ENCODE measurements around the gene TADA2B.
A peak's percentile ranks its signal among the peaks of the same experiment; 100 is the strongest.

The TADA2B gene

DNA sequence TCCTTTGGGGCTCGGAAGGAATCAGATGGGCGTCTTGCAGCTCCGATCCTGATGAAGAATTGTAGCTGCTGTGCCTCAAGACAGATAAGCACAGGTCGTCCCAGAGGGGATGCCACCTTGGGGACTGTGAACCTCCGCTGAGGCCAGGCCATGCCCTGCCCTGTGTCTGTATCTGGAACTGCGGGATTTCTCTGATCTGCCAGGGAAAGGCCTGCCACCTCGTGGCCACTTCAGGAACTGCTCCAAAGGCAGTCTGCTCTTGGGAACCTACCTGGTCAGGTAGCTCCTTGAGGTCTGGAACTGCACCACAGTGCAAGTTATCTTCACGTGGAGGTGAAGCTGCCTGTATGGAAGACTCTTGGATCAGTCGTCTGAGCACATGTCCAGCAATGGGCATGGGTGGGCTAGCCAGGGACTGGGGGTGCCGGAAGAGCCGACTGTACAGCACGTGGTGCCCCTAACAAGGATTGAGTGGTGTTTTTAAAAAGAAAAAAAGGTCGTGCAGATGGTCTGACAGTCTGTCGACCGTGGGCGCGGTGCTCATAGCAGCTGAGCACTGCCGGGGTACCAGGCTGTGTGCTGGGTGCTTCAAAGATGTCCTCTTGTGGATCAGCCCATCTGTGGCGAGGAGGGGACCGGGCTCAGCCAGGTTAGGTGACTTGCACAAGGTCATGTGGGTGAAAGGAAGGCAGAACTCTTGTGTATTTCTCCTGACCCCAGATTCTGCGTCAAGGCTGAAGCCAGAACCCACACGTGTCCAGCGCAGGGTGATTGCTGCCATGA is 27.7 kb downstream of the TADA2B start:
- peak; percentile 95 for TF ChIP-seq CTCF (IDR thresholded peaks at IDR 0.05)

DNA sequence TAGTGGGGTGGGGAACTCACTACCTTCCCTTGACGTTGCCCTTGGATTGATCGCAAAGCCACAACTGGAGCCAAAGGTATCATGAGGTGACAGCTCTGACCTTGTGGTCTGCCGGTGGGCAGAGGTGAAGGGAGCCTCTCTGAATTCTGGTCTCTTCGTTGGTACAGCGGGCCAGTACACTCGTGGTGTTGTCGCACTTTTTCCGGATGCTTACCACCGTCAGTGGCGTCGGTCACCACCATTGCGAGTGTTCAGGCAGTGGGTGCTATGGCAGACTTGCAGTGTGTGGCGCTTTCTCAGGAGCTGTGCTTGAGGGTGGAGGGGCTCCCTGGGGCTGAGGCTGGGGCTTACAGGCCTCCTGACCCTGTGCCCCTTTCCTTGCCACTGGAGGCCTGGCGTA is 29.9 kb downstream of the TADA2B start:
- TF ChIP-seq CTCF (IDR thresholded peaks at IDR 0.05), result no peak

DNA sequence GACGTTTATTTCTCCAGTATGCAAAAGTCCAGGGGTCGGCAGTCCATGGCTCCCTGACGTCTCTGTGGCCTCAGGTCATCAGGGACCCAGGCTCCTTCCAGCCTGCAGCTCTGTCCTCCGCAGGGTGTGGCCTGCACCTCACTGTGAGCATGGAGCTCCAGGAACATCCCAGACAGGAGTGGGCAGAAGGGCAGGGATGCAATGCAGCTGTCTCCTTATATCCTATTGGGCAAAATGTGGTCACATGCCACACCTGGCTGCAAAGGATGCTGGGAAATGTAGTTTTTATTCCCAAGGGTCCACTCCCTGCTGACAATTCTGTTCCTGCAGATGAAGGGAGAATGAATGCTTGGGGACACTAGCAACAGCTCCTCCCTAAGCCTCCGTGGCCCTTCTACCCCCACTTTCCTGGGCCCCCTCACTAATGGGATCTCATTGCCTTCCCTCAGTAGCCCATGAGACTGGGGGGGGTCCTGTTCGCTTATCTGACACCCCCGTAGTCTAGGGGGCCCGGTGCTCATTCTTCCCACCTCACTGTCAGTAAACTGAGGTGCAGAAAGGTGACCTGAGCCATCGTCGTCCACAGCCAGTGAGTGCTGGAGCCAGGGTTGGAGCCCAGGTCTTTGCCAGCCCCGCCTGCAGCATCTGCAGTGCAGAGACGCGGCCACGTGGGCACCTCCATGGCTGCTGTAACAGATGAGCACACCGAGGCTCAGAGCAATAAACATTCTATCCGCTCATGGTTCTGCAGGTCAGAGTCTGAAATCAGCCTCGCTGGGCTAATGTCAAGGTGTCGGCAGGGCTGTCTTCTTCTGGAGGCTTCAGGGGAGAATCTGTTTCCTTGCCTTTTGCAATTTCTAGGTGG is 30.6 kb downstream of the TADA2B start:
- no peak for TF ChIP-seq CTCF (IDR thresholded peaks at IDR 0.05)

GRCh38 chr4:7074426-7074825 is 31.3 kb downstream of the TADA2B start:
- no peak for TF ChIP-seq CTCF (IDR thresholded peaks at IDR 0.05)

GRCh38 chr4:7075962-7076695 is 33.0 kb downstream of the TADA2B start:
- no peak for TF ChIP-seq CTCF (IDR thresholded peaks at IDR 0.05)

GRCh38 chr4:7076696-7077082 is 33.5 kb downstream of the TADA2B start:
- no peak for TF ChIP-seq CTCF (IDR thresholded peaks at IDR 0.05)

- no peak for TF ChIP-seq CTCF (IDR thresholded peaks at IDR 0.05)
These were observed 34.2 kb downstream of the TADA2B start for GRCh38 chr4:7077371-7077770.

Data from LNCAP (cell line).